Endothelial cell of umbilical vein (primary cell): ENCODE measurements around the gene ACVR2B. TPM values are rescaled to one million over a fixed set of nuclear protein-coding genes. Genes with fewer than 3 reads are reported as not detected.

Experiments
- BruUV-seq: library from RNA; stranded (reverse); fragments of 400-500 nt; replicated peaks from 2 replicates; lab custom pipeline; 2021; lab: Mats Ljungman, UMichigan
- CTCF ChIA-PET: fragments of 300-600, 350-600 bp; sonication (Branson Sonifier 250); formaldehyde crosslinking; loops from one replicate; lab custom pipeline; 2021; ENCODE audit warnings: antibody characterized with exemption, inconsistent platforms; lab: Charles Lee
- POLR2A ChIA-PET: fragments of 300-600, 350-600 bp; sonication (Branson Sonifier 250); formaldehyde crosslinking; loops from one replicate; lab custom pipeline; 2021; ENCODE audit warnings: antibody characterized with exemption, inconsistent platforms; lab: Charles Lee
- DNase-seq: peaks from one replicate; pipeline ENCODE4 v3.0.0-alpha.2; 2011; ENCODE audit warnings: low read depth, low spot score
- FAIRE-seq: peaks from 2 replicates; lab custom pipeline; 2011; peaks lifted over from hg19 to GRCh38; lab: Jason Lieb, UNC
- H2AFZ ChIP-seq: 2 replicates; pipeline ENCODE4 v1.6.0; 2012; ENCODE audit warnings: low read depth, low read length, control low read depth, inconsistent platforms
- H3K27ac ChIP-seq: 2 replicates; pipeline ENCODE4 v1.5.1; 2011; ENCODE audit warnings: low read depth, mild to moderate bottlenecking, control low read depth, low read length, moderate library complexity; ENCODE audit not compliant: insufficient read depth
- H3K27me3 ChIP-seq, 2 experiments: 2 replicates each; pipeline versions ENCODE4 v1.6.0 to v1.6.1; 2011; ENCODE audit warnings: low read length in 2 of 2, mixed read lengths in 1 of 2; ENCODE audit not compliant: control insufficient read depth in 2 of 2, insufficient read depth in 2 of 2
- H3K36me3 ChIP-seq, 2 experiments: 2 replicates in 1 of 2; 3 replicates in 1 of 2; pipeline ENCODE4 v1.5.1; 2011; ENCODE audit warnings: low read length in 2 of 2, mild to moderate bottlenecking in 1 of 2, moderate library complexity in 1 of 2; ENCODE audit not compliant: control insufficient read depth in 2 of 2, insufficient read depth in 2 of 2; ENCODE audit errors: extremely low read depth in 1 of 2
- H3K4me1 ChIP-seq: 3 replicates; pipeline ENCODE4 v1.5.1; 2011; ENCODE audit warnings: mild to moderate bottlenecking, low read length; ENCODE audit not compliant: control insufficient read depth, insufficient read depth; ENCODE audit errors: extremely low read depth
- H3K4me2 ChIP-seq: 2 replicates; pipeline ENCODE4 v1.6.1; 2011; ENCODE audit warnings: low read length, control low read depth, mixed read lengths; ENCODE audit not compliant: insufficient read depth
- H3K4me3 ChIP-seq, 3 experiments: fragments of 200-600 bp in 1 of 3; sonication (generic), shearing (Covaris generic) in 1 of 3; replicated peaks in 1 of 3; 2 replicates each; pipeline ENCODE4 v1.5.1; 2011 to 2016; ENCODE audit warnings: control low read depth in 3 of 3, low read length in 3 of 3, mild to moderate bottlenecking in 2 of 3, inconsistent platforms in 1 of 3, low read depth in 1 of 3, moderate library complexity in 1 of 3; ENCODE audit not compliant: insufficient read depth in 1 of 3
- H3K79me2 ChIP-seq: 2 replicates; pipeline ENCODE4 v1.6.0; 2012; ENCODE audit warnings: low read length, inconsistent platforms; ENCODE audit not compliant: control insufficient read depth, insufficient read depth
- H3K9ac ChIP-seq: replicated peaks from 2 replicates; pipeline ENCODE3; 2011; ENCODE audit warnings: low read length, control low read depth; ENCODE audit not compliant: insufficient read depth; ENCODE audit errors: extremely low read depth
- H3K9me1 ChIP-seq: replicated peaks from 3 replicates; pipeline ENCODE4 v1.6.0; 2011; ENCODE audit warnings: mild to moderate bottlenecking, low read length; ENCODE audit not compliant: control insufficient read depth, insufficient read depth; ENCODE audit errors: extremely low read depth
- H3K9me3 ChIP-seq: replicated peaks from 2 replicates; pipeline ENCODE4 v1.5.1; 2012; ENCODE audit warnings: low read length, inconsistent platforms; ENCODE audit not compliant: control insufficient read depth, insufficient read depth
- H4K20me1 ChIP-seq: replicated peaks from 2 replicates; pipeline ENCODE3; 2011; ENCODE audit warnings: mild to moderate bottlenecking, low read length; ENCODE audit not compliant: control insufficient read depth, insufficient read depth; ENCODE audit errors: extremely low read depth
- CTCF ChIP-seq, 2 donors: IDR thresholded peaks; 1 replicate in 1 of 2; 2 replicates in 1 of 2; pipeline ENCODE4 v1.5.1; 2011; ENCODE audit warnings: low read length in 2 of 2, mild to moderate bottlenecking in 2 of 2, moderate library complexity in 2 of 2, control low read depth in 1 of 2, inconsistent platforms in 1 of 2, low read depth in 1 of 2; ENCODE audit not compliant: insufficient read depth in 1 of 2; ENCODE audit errors: extremely low read depth in 1 of 2
- EZH2 ChIP-seq: IDR thresholded peaks from 2 replicates; pipeline ENCODE4 v1.6.1; 2012; ENCODE audit warnings: borderline replicate concordance, low read depth, mild to moderate bottlenecking, moderate library complexity, low read length, inconsistent platforms; ENCODE audit not compliant: severe bottlenecking
- FOS ChIP-seq: IDR thresholded peaks from 2 replicates; pipeline ENCODE4 v1.6.1; 2011; ENCODE audit warnings: mild to moderate bottlenecking, low read length, moderate library complexity, borderline replicate concordance; ENCODE audit not compliant: insufficient read depth
- GATA2 ChIP-seq: IDR thresholded peaks from 2 replicates; pipeline ENCODE4 v1.7.0; 2011; ENCODE audit warnings: low read depth, mild to moderate bottlenecking, moderate library complexity, mixed read lengths, low read length; ENCODE audit not compliant: insufficient read length, insufficient read depth
- JUN ChIP-seq: IDR thresholded peaks from 2 replicates; pipeline ENCODE4 v1.6.1; 2011; ENCODE audit warnings: borderline replicate concordance, low read depth; ENCODE audit not compliant: insufficient read length, insufficient read depth
- MAX ChIP-seq: IDR thresholded peaks from 2 replicates; pipeline ENCODE4 v1.6.1; 2011; ENCODE audit not compliant: insufficient read depth, insufficient read length
- MYC ChIP-seq: IDR thresholded peaks from one replicate; pipeline ENCODE4 v1.6.1; 2011; ENCODE audit warnings: mild to moderate bottlenecking, low read depth, low read length
- POLR2A ChIP-seq: IDR thresholded peaks from 2 replicates; pipeline ENCODE4 v1.6.1; 2012; ENCODE audit warnings: low read depth, mild to moderate bottlenecking, control low read depth, low read length
- POLR2AphosphoS5 ChIP-seq: IDR thresholded peaks from 2 replicates; pipeline ENCODE4 v1.6.1; 2012; ENCODE audit warnings: low read depth, mild to moderate bottlenecking, control low read depth, low read length, moderate library complexity; ENCODE audit not compliant: insufficient read depth
- dilution Hi-C: fragments of 300-500 bp; cut with MboI; formaldehyde crosslinking; loops from one replicate; pipeline ENCODE4 v1.15.0; 2019; ENCODE audit warnings: low sequenced_read_pairs; ENCODE audit not compliant: extremely low pct_ligation_motif_present
- intact Hi-C: fragments of 100-400 bp; cut with micrococcal nuclease; formaldehyde crosslinking; loops from one replicate; pipeline ENCODE4 v1.10.0; 2022
- polyA plus RNA-seq, 4 experiments: library from polyadenylated mRNA; depleted of rRNA in 3 of 4; stranded (reverse) in 3 of 4; unstranded in 1 of 4; fragments of >200 nt; gene quantifications; 2 replicates each; pipeline versions ENCODE4 v1.2.1 to v1.2.3, GENCODE V29; 2011 to 2012; ENCODE audit warnings: missing spikeins in 1 of 4
- total RNA-seq: library from RNA; stranded (reverse); gene quantifications from 2 replicates; pipeline ENCODE4 v1.2.3, GENCODE V29; 2021

ACVR2B gene
- total and polyA plus RNA-seq, 2 donors (not counting 3 experiments of a cell fraction or from before 2014, with no cell fraction given) = 2.0 to 4.9 TPM

GRCh38 chr3:38500688-38501417 lies 47.2 kb downstream of the ACVR2B start:
- H3K27me3 ChIP-seq = no peaks in the 10 kb centered on the region
- no peak overlapping the region for H3K9ac ChIP-seq
- H3K4me3 ChIP-seq = no peak overlapping the region
- H3K4me1 ChIP-seq = peaks cover 5% of the 10 kb centered on the region
- CTCF ChIA-PET = interaction anchor here (1.7 kb wide), 1 partner anchor 155 kb away, joined by 6 read pairs; no protein-coding TSS in a partner anchor
- H3K9me3 ChIP-seq = no peaks in the 10 kb centered on the region
- H3K27ac ChIP-seq = no peak overlapping the region
- FAIRE-seq (no peak), DNase-seq (no peak)
- H3K9me1 ChIP-seq = no peaks in the 10 kb centered on the region
- dilution Hi-C loops (no loop called here), intact Hi-C loops (no loop called here)
- BruUV-seq = no TSS peak
- H3K79me2 ChIP-seq = peaks cover 5% of the 10 kb centered on the region
- H3K4me2 ChIP-seq = no peak overlapping the region
- no peak overlapping the region for H2AFZ ChIP-seq
- H3K36me3 ChIP-seq = peaks cover 0 to 3% of the 10 kb centered on the region in 2 experiments
- H4K20me1 ChIP-seq = no peaks in the 10 kb centered on the region
- POLR2A ChIA-PET = no interaction called here
- TF ChIP-seq JUN (no peak), GATA2 (no peak), FOS (no peak), EZH2 (no peak), POLR2AphosphoS5 (no peak), MYC (no peak), POLR2A (no peak), MAX (no peak), CTCF (IDR thresholded peaks at IDR 0.05; ENCODE audit: extremely low read depth in 1 of 2, insufficient read depth in 1 of 2, low read depth in 1 of 2, low read length in 2 of 2) (no peak)
